PC-3 (cell line): ENCODE measurements around the gene MKNK1. TPM values are rescaled to one million over a fixed set of nuclear protein-coding genes. Genes with fewer than 3 reads are reported as not detected.

Experiments used
- ATAC-seq: fragments of 200-7000 bp; cut with Tn5 transposase; 2 replicates; pipeline ENCODE4 v1.9.1; 2020; ENCODE audit warnings: mild to moderate bottlenecking, moderate library complexity
- BruUV-seq: library from RNA; stranded (reverse); fragments of 400-500 nt; replicated peaks from 2 replicates; lab custom pipeline; 2021; lab: Mats Ljungman, UMichigan
- CTCF ChIA-PET: fragments of 300-600 bp; sonication (Branson Sonifier 250); formaldehyde crosslinking; loops from one replicate; lab custom pipeline; 2022; ENCODE audit warnings: antibody characterized with exemption; lab: Charles Lee
- POLR2A ChIA-PET: fragments of 300-600 bp; sonication (Branson Sonifier 250); formaldehyde crosslinking; loops from one replicate; lab custom pipeline; 2022; ENCODE audit warnings: antibody characterized with exemption; ENCODE audit not compliant: unreplicated experiment; lab: Charles Lee
- DNase-seq: peaks from one replicate; pipeline ENCODE4 v3.0.0-alpha.2; 2015
- H2AFZ ChIP-seq: fragments of 300-600 bp; sonication (generic); 2 replicates; pipeline ENCODE4 v1.6.0; 2016; ENCODE audit warnings: antibody characterized with exemption, low read length
- H3F3A ChIP-seq: fragments of 300-600 bp; sonication (generic); one replicate; pipeline ENCODE4 v1.6.0; 2017; ENCODE audit warnings: antibody characterized with exemption, low read length, control low read depth, mild to moderate bottlenecking; ENCODE audit not compliant: unreplicated experiment
- H3K27ac ChIP-seq: fragments of 300-600 bp; sonication (generic); 2 replicates; pipeline ENCODE4 v1.5.1; 2016; ENCODE audit warnings: mild to moderate bottlenecking, low read length
- H3K27me3 ChIP-seq: fragments of 300-600 bp; sonication (generic); 2 replicates; pipeline ENCODE4 v1.6.1; 2016; ENCODE audit warnings: low read length, mixed read lengths
- H3K36me3 ChIP-seq: fragments of 300-600 bp; sonication (generic); 2 replicates; pipeline ENCODE4 v1.6.1; 2016; ENCODE audit warnings: low read depth, mixed run types, low read length, mixed read lengths
- H3K4me1 ChIP-seq: fragments of 300-600 bp; sonication (generic); 2 replicates; pipeline ENCODE4 v1.5.1; 2016; ENCODE audit warnings: low read length; ENCODE audit not compliant: insufficient read depth
- H3K4me2 ChIP-seq: fragments of 300-600 bp; sonication (generic); 2 replicates; pipeline ENCODE4 v1.6.0; 2016; ENCODE audit warnings: low read length
- H3K4me3 ChIP-seq: fragments of 300-600 bp; sonication (generic); 2 replicates; pipeline ENCODE4 v1.5.1; 2016; ENCODE audit warnings: mild to moderate bottlenecking, low read length, mixed read lengths
- H3K79me2 ChIP-seq: fragments of 300-600 bp; sonication (generic); 2 replicates; pipeline ENCODE4 v1.6.1; 2017; ENCODE audit warnings: low read length, mixed read lengths
- H3K9ac ChIP-seq: fragments of 300-600 bp; sonication (generic); 2 replicates; pipeline ENCODE4 v1.6.0; 2016; ENCODE audit warnings: mild to moderate bottlenecking, low read length
- H3K9me2 ChIP-seq: fragments of 300-600 bp; sonication (generic); replicated peaks from 2 replicates; pipeline ENCODE4 v1.6.1; 2016; ENCODE audit warnings: mixed run types, low read length, mixed read lengths
- H3K9me3 ChIP-seq: fragments of 300-600 bp; sonication (generic); 2 replicates; pipeline ENCODE4 v1.6.1; 2016; ENCODE audit warnings: low read length, mixed read lengths
- H4K20me1 ChIP-seq: fragments of 300-600 bp; sonication (generic); 2 replicates; pipeline ENCODE4 v1.6.1; 2016; ENCODE audit warnings: low read length, mixed read lengths
- CTCF ChIP-seq: fragments of 300-600 bp; sonication (generic); conservative IDR thresholded peaks from 2 replicates; pipeline ENCODE4 v1.5.1; 2017; ENCODE audit warnings: antibody characterized with exemption, low read depth, mild to moderate bottlenecking, low read length
- EZH2 ChIP-seq: fragments of 300-600 bp; sonication (generic); IDR thresholded peaks from one replicate; pipeline ENCODE4 v1.6.1; 2017; ENCODE audit warnings: antibody characterized with exemption, mild to moderate bottlenecking, low read length; ENCODE audit not compliant: unreplicated experiment
- EZH2phosphoT487 ChIP-seq: fragments of 300-600 bp; sonication (generic); IDR thresholded peaks from 2 replicates; pipeline ENCODE4 v1.6.1; 2018; ENCODE audit warnings: mild to moderate bottlenecking, antibody characterized with exemption, low read length, borderline replicate concordance
- intact Hi-C: fragments of 100-400 bp; cut with micrococcal nuclease; formaldehyde crosslinking; loops from 2 replicates; pipeline ENCODE4 v1.9.0; 2023
- total RNA-seq: library from RNA; depleted of rRNA; stranded (reverse); fragments of >200 nt; gene quantifications from 2 replicates; pipeline ENCODE4 v1.2.3, GENCODE V29; 2014

The MKNK1 gene
- total RNA-seq, 1 experiment from 2014 or later: 36.8 TPM

DNA sequence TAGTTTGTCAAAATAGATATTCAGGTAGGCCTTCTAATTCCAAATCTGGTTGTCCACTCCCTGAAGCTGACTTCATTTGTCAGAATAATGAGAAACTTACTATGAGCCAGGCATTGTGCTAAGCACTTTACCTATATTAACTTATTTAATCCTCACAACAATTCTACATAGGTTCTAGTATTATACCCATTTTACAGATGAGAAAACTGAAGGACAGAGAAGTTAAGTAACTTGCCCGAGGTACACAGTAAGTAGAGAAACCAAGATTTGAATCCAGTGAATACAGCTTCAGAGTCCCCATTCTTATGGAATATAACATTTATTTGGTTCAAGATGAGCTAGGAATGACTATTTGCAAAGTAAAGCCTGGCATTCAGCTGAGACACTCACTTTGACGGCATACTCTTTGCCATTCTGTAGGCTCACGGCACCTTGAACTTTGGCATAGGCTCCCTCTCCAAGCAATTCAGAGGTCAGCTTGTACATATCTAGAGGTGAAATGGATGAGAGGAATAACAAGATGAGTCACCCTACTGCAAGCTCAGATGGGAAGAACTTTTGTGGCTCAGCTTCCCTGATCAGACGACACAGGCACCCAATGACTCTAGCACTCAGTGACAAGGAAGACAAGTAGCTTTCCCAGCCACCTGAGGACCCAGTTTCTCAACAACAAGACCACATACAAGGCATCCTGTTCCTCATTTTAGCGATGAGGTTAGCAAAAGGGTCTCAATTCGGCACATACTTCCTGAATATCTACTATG, 23.7 kb downstream of the MKNK1 start:
- BruUV-seq: no TSS peak
- Histone ChIP-seq H3K4me3 (no peak overlapping the region), H3F3A (no peaks in the 10 kb centered on the region), H3K79me2 (no peaks in the 10 kb centered on the region), H2AFZ (no peak overlapping the region), H3K27ac (no peak overlapping the region), H3K9me2 (no peaks in the 10 kb centered on the region), H4K20me1 (no peaks in the 10 kb centered on the region), H3K4me2 (no peak overlapping the region), H3K27me3 (no peaks in the 10 kb centered on the region), H3K4me1 (no peaks in the 10 kb centered on the region), H3K36me3 (peaks cover 39% of the 10 kb centered on the region; the same call in 1 of the 2 replicates), H3K9ac (no peak overlapping the region), H3K9me3 (no peaks in the 10 kb centered on the region)
- DNase-seq (no peak), ATAC-seq (no peak)
- intact Hi-C loops: no loop called here
- TF ChIP-seq CTCF (no peak), EZH2phosphoT487 (no peak), EZH2 (no peak)
- POLR2A ChIA-PET: no interaction called here
- CTCF ChIA-PET: interaction anchor here (0.5 kb wide), 1 partner anchor 24 kb away, joined by 3 read pairs; the partner anchor contains the start of gene MKNK1

DNA sequence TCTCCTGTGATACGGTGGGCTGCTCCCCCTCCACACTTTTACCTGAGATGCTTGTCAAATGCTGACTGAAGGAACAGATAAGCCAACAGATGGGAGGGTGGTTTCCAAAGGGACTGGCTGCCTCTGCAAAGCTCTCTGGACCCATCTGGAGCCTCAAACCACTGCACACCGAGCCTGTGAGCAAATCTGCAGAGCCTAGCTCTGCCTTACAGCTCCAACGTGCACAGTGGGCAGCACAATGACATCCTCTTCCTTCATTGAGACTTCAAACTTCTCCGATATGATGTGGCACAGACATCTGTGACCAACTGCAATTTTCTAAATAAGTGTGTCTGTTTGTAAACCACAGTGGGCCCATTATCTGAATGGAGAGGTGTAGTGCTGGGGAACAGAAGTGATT, 26.4 kb downstream of the MKNK1 start:
- DNase-seq (no peak), ATAC-seq (no peak)
- H3K36me3 ChIP-seq: peaks cover 27% of the 10 kb centered on the region; the same call in 1 of the 2 replicates
- no peak overlapping the region for H3K9ac ChIP-seq
- peaks cover 3% of the 10 kb centered on the region; the same call in 1 of the 2 replicates for H3K4me1 ChIP-seq
- no peak overlapping the region for H3K4me2 ChIP-seq
- H3K27me3 ChIP-seq: no peaks in the 10 kb centered on the region
- H2AFZ ChIP-seq: no peak overlapping the region
- no peak overlapping the region for H3K27ac ChIP-seq
- no peaks in the 10 kb centered on the region for H3K9me2 ChIP-seq
- TF ChIP-seq CTCF: no peak
- no peak overlapping the region for H3K4me3 ChIP-seq
- no peaks in the 10 kb centered on the region for H3K9me3 ChIP-seq
- CTCF ChIA-PET: no interaction called here
- POLR2A ChIA-PET: no interaction called here
- no peaks in the 10 kb centered on the region for H3F3A ChIP-seq
- no peaks in the 10 kb centered on the region for H4K20me1 ChIP-seq
- BruUV-seq: no TSS peak
- no peaks in the 10 kb centered on the region for H3K79me2 ChIP-seq
- intact Hi-C loops: no loop called here

GRCh38 chr1:46576596-46576995, 27.5 kb downstream of the MKNK1 start:
- Histone ChIP-seq H3K9me3 (no peaks in the 10 kb centered on the region), H3K79me2 (no peaks in the 10 kb centered on the region), H3K27ac (no peak overlapping the region), H3K27me3 (no peaks in the 10 kb centered on the region), H3K4me3 (no peak overlapping the region), H3F3A (no peaks in the 10 kb centered on the region), H3K4me2 (no peak overlapping the region), H3K4me1 (peaks cover 5% of the 10 kb centered on the region; the same call in 1 of the 2 replicates), H2AFZ (no peak overlapping the region), H3K36me3 (peaks cover 16% of the 10 kb centered on the region; the same call in 1 of the 2 replicates), H3K9me2 (no peaks in the 10 kb centered on the region), H4K20me1 (no peaks in the 10 kb centered on the region), H3K9ac (no peak overlapping the region)
- CTCF ChIA-PET: no interaction called here
- POLR2A ChIA-PET: no interaction called here
- TF ChIP-seq CTCF (no peak), EZH2phosphoT487 (no peak), EZH2 (no peak)
- ATAC-seq (no peak), DNase-seq (no peak)
- BruUV-seq: no TSS peak
- intact Hi-C loops: no loop called here
